Lung (tissue), 12 donors: ENCODE measurements around the gene TAPT1. TPM values are rescaled to one million over a fixed set of nuclear protein-coding genes. Genes with fewer than 3 reads are reported as not detected.

Experiments used
- ATAC-seq: fragments of 200-7000 bp; cut with Tn5 transposase; one replicate; pipeline ENCODE4 v1.9.1; 2020; ENCODE audit warnings: moderate number of reproducible peaks; ENCODE audit not compliant: insufficient read depth, low FRiP score
- DNase-seq, 3 donors: peaks; one replicate each; pipeline ENCODE4 v3.0.0-alpha.2; 2013 to 2017
- H3K27ac ChIP-seq, 2 donors: one replicate each; pipeline ENCODE4 v1.5.1; 2013; ENCODE audit warnings: mild to moderate bottlenecking in 2 of 2, moderate library complexity in 2 of 2, control low read depth in 1 of 2, inconsistent platforms in 1 of 2, low read depth in 1 of 2, low read length in 1 of 2
- H3K27me3 ChIP-seq, 3 donors: one replicate each; pipeline ENCODE4 v1.5.1; 2013; ENCODE audit warnings: low read length in 2 of 3; ENCODE audit not compliant: control insufficient read depth in 3 of 3, insufficient read depth in 3 of 3
- H3K36me3 ChIP-seq, 4 donors: one replicate each; pipeline ENCODE4 v1.5.1; 2013; ENCODE audit warnings: low read length in 4 of 4, mild to moderate bottlenecking in 1 of 4, moderate library complexity in 1 of 4; ENCODE audit not compliant: control insufficient read depth in 4 of 4, insufficient read depth in 4 of 4
- H3K4me1 ChIP-seq, 5 donors: one replicate each; pipeline ENCODE4 v1.5.1; 2013; ENCODE audit warnings: low read length in 5 of 5, mild to moderate bottlenecking in 2 of 5, moderate library complexity in 1 of 5; ENCODE audit not compliant: control insufficient read depth in 5 of 5, insufficient read depth in 5 of 5
- H3K4me3 ChIP-seq: one replicate; pipeline ENCODE4 v1.5.1; 2013; ENCODE audit warnings: mild to moderate bottlenecking, control low read depth, moderate library complexity
- H3K9ac ChIP-seq, 2 donors: one replicate each; pipeline ENCODE4 v1.5.1; 2013; ENCODE audit warnings: low read length in 2 of 2, control low read depth in 1 of 2; ENCODE audit not compliant: insufficient read depth in 1 of 2
- H3K9me3 ChIP-seq, 4 donors: one replicate each; pipeline ENCODE4 v1.5.1; 2013; ENCODE audit warnings: low read length in 3 of 4, mild to moderate bottlenecking in 1 of 4, moderate library complexity in 1 of 4; ENCODE audit not compliant: control insufficient read depth in 4 of 4, insufficient read depth in 3 of 4
- CTCF ChIP-seq: IDR thresholded peaks from 2 replicates; pipeline ENCODE4 v1.5.1; 2012; ENCODE audit warnings: mild to moderate bottlenecking; ENCODE audit errors: control extremely low read depth, extremely low read depth
- WGBS, 2 donors: extraction: QIAGEN DNeasy Blood & Tissue Kit; methylation state at CpG; one replicate each; pipeline ENCODE4 v1.1.7; 2013; 5-methylcytosine and 5-hydroxymethylcytosine counted together
- polyA plus RNA-seq, 2 donors: library from polyadenylated mRNA; stranded (reverse); fragments of 200-250 nt; gene quantifications; one replicate each; pipeline ENCODE4 v1.2.1, GENCODE V29; 2013
- total RNA-seq, 2 donors: library from RNA; depleted of rRNA in 1 of 2; stranded (reverse); fragments of >200 nt in 1 of 2; gene quantifications; one replicate each; pipeline ENCODE4 v1.2.1, GENCODE V29; 2014 to 2021
- donor health status: control.
- donor health status: control.
- donor health status: Bipolar disorder and iron deficiency.
- donor health status: healthy.
- donor health status: DM: yes; HTN: yes; CAD: no.

TAPT1 gene
- total and polyA plus RNA-seq, 4 donors = 13.8 to 102 (median 30.2) TPM

DNA sequence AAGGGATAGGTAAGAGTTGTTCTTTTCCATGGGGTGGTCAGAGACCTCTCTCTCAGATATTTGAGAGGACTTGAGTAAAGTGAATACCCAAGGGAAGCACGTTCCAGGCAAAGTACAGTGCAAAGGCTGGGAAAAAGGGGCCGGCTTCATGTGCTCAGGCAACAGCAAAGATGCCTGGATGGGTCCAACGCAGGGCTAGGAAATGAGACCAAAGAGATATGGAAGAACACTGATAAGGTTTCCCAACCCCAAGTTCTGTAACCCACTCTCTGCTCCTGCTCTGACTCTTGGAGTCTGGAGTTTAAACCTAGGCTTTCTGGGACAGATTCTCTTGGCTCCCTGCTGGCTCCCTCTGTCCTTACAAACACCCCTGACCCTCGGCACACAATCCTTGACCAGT is 106.3 kb downstream of the TAPT1 start:
- WGBS, 2 donors = 82 to 89% methylated on average over 4 of the region's 4 CpGs

DNA sequence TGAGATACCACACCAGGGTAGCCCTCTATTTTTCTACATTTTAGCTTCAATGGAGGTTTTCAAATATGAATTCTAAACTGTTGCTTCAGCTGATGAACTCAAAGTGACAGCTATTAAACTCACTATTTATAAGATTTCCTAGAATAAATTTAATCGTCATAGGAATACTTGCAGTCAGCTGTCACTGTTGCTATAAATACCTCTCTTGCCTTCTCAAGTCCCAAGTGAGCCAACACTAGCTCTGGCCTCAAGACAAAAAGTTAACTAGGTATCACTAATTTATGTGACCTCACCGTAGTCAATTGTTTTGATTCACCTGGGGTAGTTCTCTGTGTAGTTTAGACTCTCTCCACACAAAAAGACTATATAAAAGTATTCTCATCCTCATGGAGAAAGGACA is 108.2 kb downstream of the TAPT1 start:
- 73 to 86% methylated on average over 2 of the region's 2 CpGs for WGBS, 2 donors
- DNase-seq (no peak), ATAC-seq (no peak)
- peaks cover 0 to 4% (median 0%) of the 10 kb centered on the region in 5 donors for H3K4me1 ChIP-seq
- H3K9ac ChIP-seq = no peak overlapping the region
- H3K9me3 ChIP-seq = no peaks in the 10 kb centered on the region
- TF ChIP-seq CTCF = no peak
- H3K4me3 ChIP-seq = no peak overlapping the region
- peak overlapping the region in 1 of 2 donors; percentile 56 for H3K27ac ChIP-seq
- H3K27me3 ChIP-seq = no peaks in the 10 kb centered on the region
- no peaks in the 10 kb centered on the region for H3K36me3 ChIP-seq

More for the DNA sequence above, 106.3 kb downstream of the TAPT1 start:
- Histone ChIP-seq H3K36me3 (no peaks in the 10 kb centered on the region), H3K9ac (no peak overlapping the region), H3K4me3 (no peak overlapping the region), H3K27me3 (no peaks in the 10 kb centered on the region), H3K4me1 (peaks cover 0 to 4% (median 0%) of the 10 kb centered on the region in 5 donors), H3K27ac (no peak overlapping the region), H3K9me3 (no peaks in the 10 kb centered on the region)
- no peak for ATAC-seq
- DNase-seq = no peak
- no peak for TF ChIP-seq CTCF

GRCh38 chr4:16117164-16117563 is 109.1 kb downstream of the TAPT1 start:
- Histone ChIP-seq H3K27me3 (peaks cover 0 to 2% (median 0%) of the 10 kb centered on the region in 3 donors), H3K4me3 (no peak overlapping the region), H3K4me1 (peaks cover 0 to 4% (median 0%) of the 10 kb centered on the region in 5 donors), H3K9me3 (no peaks in the 10 kb centered on the region), H3K27ac (no peak overlapping the region), H3K36me3 (no peaks in the 10 kb centered on the region), H3K9ac (no peak overlapping the region)
- DNase-seq (no peak), ATAC-seq (no peak)
- 81 to 92% methylated on average over 5 of the region's 5 CpGs for WGBS, 2 donors
- no peak for TF ChIP-seq CTCF

GRCh38 chr4:16116493-16116990 is 109.7 kb downstream of the TAPT1 start:
- whole genome bisulfite sequencing, 2 donors = 86 to 89% methylated on average over 3 of the region's 3 CpGs
- Histone ChIP-seq H3K9ac (no peak overlapping the region), H3K27me3 (peaks cover 0 to 7% (median 0%) of the 10 kb centered on the region in 3 donors), H3K9me3 (no peaks in the 10 kb centered on the region), H3K4me1 (peaks cover 0 to 4% (median 0%) of the 10 kb centered on the region in 5 donors), H3K36me3 (no peaks in the 10 kb centered on the region), H3K4me3 (no peak overlapping the region), H3K27ac (no peak overlapping the region)
- no peak for TF ChIP-seq CTCF
- DNase-seq = no peak
- ATAC-seq = no peak
